K562 (cell line): ENCODE results near the gene CELSR2. TPM values are rescaled to one million over a fixed set of nuclear protein-coding genes. Genes with fewer than 3 reads are reported as not detected.
A peak's percentile ranks its signal among the peaks of the same experiment; 100 is the strongest.

Source experiments
- DACH1 ChIP-seq: fragments of 450-650 bp; IDR thresholded peaks from 2 replicates; pipeline ENCODE4 v1.6.1; 2018; ENCODE audit not compliant: partially characterized antibody
- DDX20 ChIP-seq: fragments of 450-650 bp; IDR thresholded peaks from 2 replicates; pipeline ENCODE4 v1.6.1; 2016; ENCODE audit warnings: missing genetic modification characterization, low read depth, mild to moderate bottlenecking, missing compliant biosample characterization, moderate library complexity
- DIDO1 ChIP-seq: fragments of 450-650 bp; IDR thresholded peaks from 2 replicates; pipeline ENCODE4 v1.6.1; 2016; ENCODE audit warnings: low read depth, missing biosample characterization, missing genetic modification characterization
- ELK1 ChIP-seq: sonication (generic); formaldehyde crosslinking; IDR thresholded peaks from 2 replicates; pipeline ENCODE4 v1.8.1; 2022; ENCODE audit warnings: missing genetic modification reagents
- GTF2F1 ChIP-seq: IDR thresholded peaks from 2 replicates; pipeline ENCODE4 v1.6.1; 2011; ENCODE audit warnings: low read depth, low read length, improper control_type of control experiment
- HMGXB4 ChIP-seq: sonication (generic); formaldehyde crosslinking; IDR thresholded peaks from 2 replicates; pipeline ENCODE4 v1.8.1; 2023; ENCODE audit warnings: mild to moderate bottlenecking, missing genetic modification reagents
- KDM1A ChIP-seq, 2 experiments: fragments of 450-650 bp; IDR thresholded peaks; 2 replicates each; pipeline ENCODE4 v1.6.1; 2016; ENCODE audit warnings: mild to moderate bottlenecking in 2 of 2
- MXD1 ChIP-seq: fragments of 250-450 bp; sonication (Bioruptor Pico); IDR thresholded peaks from 2 replicates; pipeline ENCODE4 v1.8.0; 2021; ENCODE audit warnings: borderline replicate concordance, mild to moderate bottlenecking, moderate library complexity; ENCODE audit not compliant: poor library complexity, severe bottlenecking
- NCOR1 ChIP-seq: fragments of 450-650 bp; IDR thresholded peaks from 2 replicates; pipeline ENCODE4 v1.6.1; 2016; ENCODE audit warnings: mild to moderate bottlenecking, moderate library complexity
- NFIX ChIP-seq: fragments of 250-450 bp; sonication (Bioruptor Pico); IDR thresholded peaks from 2 replicates; pipeline ENCODE4 v1.4.0; 2020; ENCODE audit warnings: low read depth, mild to moderate bottlenecking, moderate library complexity
- NKRF ChIP-seq: fragments of 450-650 bp; IDR thresholded peaks from 2 replicates; pipeline ENCODE4 v1.6.1; 2016; ENCODE audit warnings: borderline replicate concordance
- NRF1 ChIP-seq, 2 experiments: fragments of 450-650 bp; IDR thresholded peaks in 1 of 2; conservative IDR thresholded peaks in 1 of 2; 2 replicates each; pipeline ENCODE4 v1.6.1; 2014; ENCODE audit warnings: mild to moderate bottlenecking in 2 of 2
- SP2 ChIP-seq: IDR thresholded peaks from 2 replicates; pipeline ENCODE4 v1.6.1; 2011; ENCODE audit warnings: mild to moderate bottlenecking, low read depth, low read length, moderate library complexity; ENCODE audit not compliant: poor library complexity, severe bottlenecking; ENCODE audit errors: extremely low read depth
- SRF ChIP-seq, 2 experiments: fragments of 250-450, 450-650 bp in 1 of 2; sonication (Bioruptor Pico) in 1 of 2; sonication (generic) in 1 of 2; formaldehyde crosslinking; IDR thresholded peaks; 2 replicates each; pipeline versions ENCODE4 v1.5.0 to v1.5.1; 2020 to 2022; ENCODE audit warnings: mild to moderate bottlenecking in 1 of 2, missing genetic modification reagents in 1 of 2
- SRSF7 ChIP-seq: fragments of 200-400 bp; formaldehyde crosslinking; optimal IDR thresholded peaks from 2 replicates; pipeline ENCODE3; 2017; ENCODE audit warnings: mild to moderate bottlenecking, low read depth, low read length
- TOE1 ChIP-seq, 2 experiments: fragments of 450-650 bp in 1 of 2; sonication (generic) in 1 of 2; formaldehyde crosslinking in 1 of 2; IDR thresholded peaks; 2 replicates each; pipeline versions ENCODE4 v1.7.1 to v1.8.0; 2016 to 2022; ENCODE audit warnings: borderline replicate concordance in 2 of 2, mild to moderate bottlenecking in 2 of 2, antibody characterized with exemption in 1 of 2, inconsistent platforms in 1 of 2, low read depth in 1 of 2, missing genetic modification reagents in 1 of 2, moderate library complexity in 1 of 2
- ZNF384 ChIP-seq: IDR thresholded peaks from 2 replicates; pipeline ENCODE4 v1.6.1; 2012; ENCODE audit warnings: low read depth, low read length, improper control_type of control experiment
- polyA plus RNA-seq, 8 experiments: library from polyadenylated mRNA; depleted of rRNA in 4 of 8; stranded (reverse) in 5 of 8; unstranded in 3 of 8; fragments of >200 nt; fragmentation: Nextera tagmentation in 2 of 8; fragmentation: Illumina TruSeq in 1 of 8; extraction: Ambion mirVana in 2 of 8; extraction: Trizol in 1 of 8; gene quantifications; 2 replicates each; pipeline versions ENCODE4 v1.2.1 to v1.2.3, GENCODE V29; 2011 to 2014; ENCODE audit warnings: inconsistent platforms in 1 of 8, missing spikeins in 1 of 8
- total RNA-seq, 7 experiments: library from RNA; depleted of rRNA in 6 of 7; stranded (reverse); fragments of >200 nt in 6 of 7; fragmentation: Illumina TruSeq in 2 of 7; extraction: Trizol in 2 of 7; gene quantifications; 2 replicates each; pipeline versions ENCODE4 v1.2.1 to v1.2.3, GENCODE V29; 2011 to 2021; ENCODE audit warnings: low replicate concordance in 1 of 7

Gene CELSR2
- total and polyA plus RNA-seq, 9 of the 15 experiments (the other 6 are each of a cell fraction or from before 2014, with no cell fraction given) = 0.31 to 21.9 (median 4.2) TPM

GRCh38 chr1:109214695-109215623 lies 34.4 kb upstream of the CELSR2 start (continued):
- TF ChIP-seq HMGXB4 = no peak
- TF ChIP-seq DACH1 = peak; percentile 89
- TF ChIP-seq NFIX (CRISPR knock-in tag) = no peak
- peak; percentile 51; the same call in 1 of the 2 replicates for TF ChIP-seq NCOR1
- TF ChIP-seq SRF (CRISPR knock-in tag; IDR thresholded peaks at IDR 0.05) = no peak
- no peak for TF ChIP-seq GTF2F1
- no peak for TF ChIP-seq NRF1 (conservative IDR thresholded peaks at IDR 0.05 in 1 of 2, IDR thresholded peaks at IDR 0.05 in 1 of 2)
- TF ChIP-seq ZNF384 = peak; percentile 33; the same call in 1 of the 2 replicates
- 0 out of 2 replicates have a peak, but pooled peaks have one; percentile 24 for TF ChIP-seq DDX20
- peak; percentile 100 for TF ChIP-seq KDM1A (IDR thresholded peaks at IDR 0.05)
- TF ChIP-seq ELK1 = no peak
- peak; percentile 43; the same call in 1 of the 2 replicates for TF ChIP-seq TOE1 (IDR thresholded peaks at IDR 0.05; ENCODE audit: borderline replicate concordance)
- no peak for TF ChIP-seq TOE1 (CRISPR knock-in tag; IDR thresholded peaks at IDR 0.05; ENCODE audit: borderline replicate concordance, low read depth)
- TF ChIP-seq SRSF7 = no peak
- TF ChIP-seq DIDO1 (tag) = no peak
- no peak for TF ChIP-seq NKRF
- no peak for TF ChIP-seq SP2
- no peak for TF ChIP-seq MXD1 (CRISPR knock-in tag)
